Esophagus squamous epithelium (tissue), 5 donors: ENCODE measurements around the gene ZNF831. TPM values are rescaled to one million over a fixed set of nuclear protein-coding genes. Genes with fewer than 3 reads are reported as not detected.

Source experiments
- DNase-seq: peaks from one replicate; lab custom pipeline; 2025; lab: John Stamatoyannopoulos, UW
- H3K27ac ChIP-seq, 4 donors: fragments of 200-600 bp; sonication (generic); one replicate each; pipeline ENCODE4 v1.5.1; 2016 to 2019; ENCODE audit warnings: mild to moderate bottlenecking in 1 of 4
- H3K27me3 ChIP-seq, 4 donors: fragments of 200-600 bp; sonication (generic); 1 replicate in 3 of 4; 2 replicates in 1 of 4; pipeline versions ENCODE4 v1.5.1 to v1.6.0; 2017 to 2021; ENCODE audit warnings: antibody characterized with exemption in 1 of 4
- H3K36me3 ChIP-seq, 3 donors: fragments of 200-600 bp; sonication (generic); one replicate each; pipeline ENCODE4 v1.5.1; 2016 to 2019
- H3K4me1 ChIP-seq, 3 donors: fragments of 200-600 bp; sonication (generic); one replicate each; pipeline ENCODE4 v1.5.1; 2017 to 2019
- H3K4me3 ChIP-seq, 4 donors: fragments of 200-600 bp; sonication (generic); 1 replicate in 3 of 4; 2 replicates in 1 of 4; pipeline ENCODE4 v1.5.1; 2016 to 2019; ENCODE audit warnings: mild to moderate bottlenecking in 2 of 4, moderate library complexity in 1 of 4
- H3K9me3 ChIP-seq, 3 donors: fragments of 200-600 bp; sonication (generic); one replicate each; pipeline ENCODE4 v1.5.1; 2016 to 2019
- CTCF ChIP-seq, 6 experiments: fragments of 450-650 bp in 4 of 6; fragments of 200-600 bp in 2 of 6; sonication (generic) in 2 of 6; IDR thresholded peaks; one replicate each; pipeline ENCODE4 v1.5.1; 2016 to 2019; ENCODE audit warnings: antibody characterized with exemption in 6 of 6, mild to moderate bottlenecking in 4 of 6, moderate library complexity in 4 of 6
- POLR2A ChIP-seq, 4 donors: fragments of 450-650 bp; IDR thresholded peaks; one replicate each; pipeline ENCODE4 v1.6.1; 2017; ENCODE audit warnings: antibody characterized with exemption in 4 of 4, mild to moderate bottlenecking in 4 of 4, moderate library complexity in 3 of 4
- WGBS, 2 donors: methylation state at CpG; one replicate each; pipeline ENCODE4 v1.1.5; 2018; 5-methylcytosine and 5-hydroxymethylcytosine counted together
- intact Hi-C: fragments of 100-400 bp; cut with DNase I; formaldehyde crosslinking; loops from one replicate; pipeline ENCODE4 v1.15.0; 2022
- total RNA-seq, 4 donors: library from RNA; depleted of rRNA; stranded (reverse); fragments of >200 nt; gene quantifications; one replicate each; pipeline ENCODE4 v1.1.0, GENCODE V29; 2016
- donor health status: DM: yes; HTN: yes; CAD: no.

ZNF831 gene
- total RNA-seq, 4 donors from 2014 or later: 0.38 to 1.7 (median 0.60) TPM

GRCh38 chr20:59120919-59121318, 42.7 kb upstream of the ZNF831 start:
- no peak for DNase-seq
- no peak overlapping the region for H3K27ac ChIP-seq
- no peaks in the 10 kb centered on the region for H3K36me3 ChIP-seq
- intact Hi-C loops: no loop called here
- no peak for TF ChIP-seq POLR2A (IDR thresholded peaks at IDR 0.05)
- no peak for TF ChIP-seq CTCF (IDR thresholded peaks at IDR 0.05)
- no peaks in the 10 kb centered on the region for H3K9me3 ChIP-seq
- 78 to 82% methylated on average over 5 of the region's 5 CpGs for WGBS, 2 donors
- peaks cover 0 to 4% (median 0%) of the 10 kb centered on the region in 4 donors for H3K27me3 ChIP-seq
- H3K4me3 ChIP-seq: no peak overlapping the region
- no peaks in the 10 kb centered on the region for H3K4me1 ChIP-seq

GRCh38 chr20:59121714-59122565, 41.7 kb upstream of the ZNF831 start:
- intact Hi-C loops: no loop called here
- Histone ChIP-seq H3K9me3 (no peaks in the 10 kb centered on the region), H3K4me1 (no peaks in the 10 kb centered on the region), H3K36me3 (no peaks in the 10 kb centered on the region), H3K27me3 (peaks cover 0 to 4% (median 0%) of the 10 kb centered on the region in 4 donors), H3K27ac (no peak overlapping the region), H3K4me3 (no peak overlapping the region)
- 51 to 55% methylated on average over 6 of the region's 8 CpGs for WGBS, 2 donors
- no peak for TF ChIP-seq CTCF (IDR thresholded peaks at IDR 0.05)
- DNase-seq: no peak

- no peaks in the 10 kb centered on the region for H3K9me3 ChIP-seq
- H3K4me3 ChIP-seq: no peak overlapping the region
- TF ChIP-seq CTCF (IDR thresholded peaks at IDR 0.05) (no peak), POLR2A (IDR thresholded peaks at IDR 0.05) (no peak)
- whole genome bisulfite sequencing, 2 donors: 67 to 84% methylated on average over 2 to 4 of the region's 4 CpGs
- peaks cover 0 to 4% (median 0%) of the 10 kb centered on the region in 4 donors for H3K27me3 ChIP-seq
- DNase-seq: no peak
- intact Hi-C loops: no loop called here
- no peaks in the 10 kb centered on the region for H3K4me1 ChIP-seq
- H3K27ac ChIP-seq: no peak overlapping the region
- H3K36me3 ChIP-seq: no peaks in the 10 kb centered on the region
These were observed 41.1 kb upstream of the ZNF831 start for GRCh38 chr20:59122566-59122919.

GRCh38 chr20:59123011-59123677, 40.5 kb upstream of the ZNF831 start:
- TF ChIP-seq CTCF (IDR thresholded peaks at IDR 0.05): no peak
- intact Hi-C loops: no loop called here
- Histone ChIP-seq H3K36me3 (no peaks in the 10 kb centered on the region), H3K9me3 (no peaks in the 10 kb centered on the region), H3K4me1 (no peaks in the 10 kb centered on the region), H3K4me3 (no peak overlapping the region), H3K27me3 (peaks cover 0 to 4% (median 0%) of the 10 kb centered on the region in 4 donors), H3K27ac (peak overlapping the region in 1 of 4 donors; percentile 21)
- DNase-seq: no peak
- WGBS, 2 donors: 58 to 76% methylated on average over 14 to 15 of the region's 15 CpGs

GRCh38 chr20:59123678-59124255, 39.9 kb upstream of the ZNF831 start:
- Histone ChIP-seq H3K9me3 (no peaks in the 10 kb centered on the region), H3K4me1 (no peaks in the 10 kb centered on the region), H3K36me3 (no peaks in the 10 kb centered on the region), H3K4me3 (no peak overlapping the region), H3K27ac (peak overlapping the region in 1 of 4 donors; percentile 21), H3K27me3 (peaks cover 0 to 2% (median 0%) of the 10 kb centered on the region in 4 donors)
- DNase-seq: no peak
- TF ChIP-seq CTCF (IDR thresholded peaks at IDR 0.05) (no peak), POLR2A (IDR thresholded peaks at IDR 0.05) (no peak)
- 68 to 69% methylated on average over 10 of the region's 10 CpGs for WGBS, 2 donors
- intact Hi-C loops: no loop called here
